ENCODE measurements around the gene KLHL42.

The KLHL42 gene

GRCh38 chr12:27822076-27822712 lies 42.2 kb downstream of the KLHL42 start:
- Mint-ChIP-seq H3K27me3 (ENCODE audit: low read depth, poor library complexity) (peaks cover 7% of the 10 kb centered on the region), H3K36me3 (ENCODE audit: low read depth) (no peaks in the 10 kb centered on the region), H3K27ac (no peak overlapping the region), H3K9me3 (no peaks in the 10 kb centered on the region), H3K4me3 (no peak overlapping the region), H3K4me1 (peaks cover 10% of the 10 kb centered on the region)
- no peak for TF ChIP-seq CTCF (IDR thresholded peaks at IDR 0.05)
- DNase-seq, result no peak

- Mint-ChIP-seq H3K27ac (no peak overlapping the region), H3K9me3 (peaks cover 4% of the 10 kb centered on the region), H3K27me3 (ENCODE audit: low read depth, poor library complexity) (peaks cover 7% of the 10 kb centered on the region), H3K4me1 (peaks cover 10% of the 10 kb centered on the region), H3K36me3 (ENCODE audit: low read depth) (no peaks in the 10 kb centered on the region), H3K4me3 (no peak overlapping the region)
- TF ChIP-seq CTCF (IDR thresholded peaks at IDR 0.05), result no peak
- no peak for DNase-seq
These were observed 43.0 kb downstream of the KLHL42 start for GRCh38 chr12:27823038-27823437.

GRCh38 chr12:27824126-27824842 lies 44.3 kb downstream of the KLHL42 start:
- peak overlapping the region; percentile 64 for H3K27ac Mint-ChIP-seq
- H3K9me3 Mint-ChIP-seq, result peaks cover 6% of the 10 kb centered on the region
- no peak overlapping the region for H3K4me3 Mint-ChIP-seq
- no peak for DNase-seq
- TF ChIP-seq CTCF (IDR thresholded peaks at IDR 0.05), result no peak
- peaks cover 10% of the 10 kb centered on the region for H3K4me1 Mint-ChIP-seq
- peaks cover 8% of the 10 kb centered on the region for H3K27me3 Mint-ChIP-seq (ENCODE audit: low read depth, poor library complexity)
- no peaks in the 10 kb centered on the region for H3K36me3 Mint-ChIP-seq (ENCODE audit: low read depth)

GRCh38 chr12:27826076-27826475 lies 46.0 kb downstream of the KLHL42 start:
- peaks cover 10% of the 10 kb centered on the region for H3K4me1 Mint-ChIP-seq
- H3K27ac Mint-ChIP-seq, result no peak overlapping the region
- no peak for TF ChIP-seq CTCF (IDR thresholded peaks at IDR 0.05)
- no peak overlapping the region for H3K4me3 Mint-ChIP-seq
- no peak for DNase-seq
- peaks cover 8% of the 10 kb centered on the region for H3K27me3 Mint-ChIP-seq (ENCODE audit: low read depth, poor library complexity)
- H3K36me3 Mint-ChIP-seq (ENCODE audit: low read depth), result no peaks in the 10 kb centered on the region
- H3K9me3 Mint-ChIP-seq, result peaks cover 6% of the 10 kb centered on the region

GRCh38 chr12:27828196-27828595 lies 48.2 kb downstream of the KLHL42 start:
- H3K27me3 Mint-ChIP-seq (ENCODE audit: low read depth, poor library complexity), result peaks cover 8% of the 10 kb centered on the region
- no peak for DNase-seq
- H3K36me3 Mint-ChIP-seq (ENCODE audit: low read depth), result no peaks in the 10 kb centered on the region
- H3K4me1 Mint-ChIP-seq, result peaks cover 10% of the 10 kb centered on the region
- H3K9me3 Mint-ChIP-seq, result peaks cover 6% of the 10 kb centered on the region
- TF ChIP-seq CTCF (IDR thresholded peaks at IDR 0.05), result no peak
- no peak overlapping the region for H3K27ac Mint-ChIP-seq
- H3K4me3 Mint-ChIP-seq, result no peak overlapping the region

Measured in nephron progenitor cell (in vitro differentiated cells).